HepG2 (cell line): ENCODE measurements around the gene DAD1. TPM values are rescaled to one million over a fixed set of nuclear protein-coding genes. Genes with fewer than 3 reads are reported as not detected.

Experiments
- NRL ChIP-seq: sonication (generic); formaldehyde crosslinking; IDR thresholded peaks from 2 replicates; pipeline ENCODE4 v1.5.0; 2020; ENCODE audit warnings: missing genetic modification reagents, mild to moderate bottlenecking, moderate library complexity, borderline replicate concordance
- polyA plus RNA-seq, 8 experiments: library from polyadenylated mRNA; depleted of rRNA in 3 of 8; stranded (reverse) in 7 of 8; unstranded in 1 of 8; fragments of >200 nt; fragmentation: Illumina TruSeq in 4 of 8; extraction: Trizol in 4 of 8; gene quantifications; 2 replicates each; pipeline versions ENCODE4 v1.2.1 to v1.2.3, GENCODE V29; 2011 to 2016; ENCODE audit warnings: low read depth in 4 of 8, missing spikeins in 1 of 8, mixed read lengths in 1 of 8; ENCODE audit not compliant: insufficient read depth in 1 of 8
- total RNA-seq, 5 experiments: library from RNA; depleted of rRNA; stranded (reverse); fragments of >200 nt; fragmentation: Illumina TruSeq; extraction: Trizol; gene quantifications; 2 replicates each; pipeline ENCODE4 v1.2.3, GENCODE V29; 2016; ENCODE audit warnings: low read depth in 1 of 5
- TF ChIP-seq, protein P1 (sequence below): sonication (generic); formaldehyde crosslinking; IDR thresholded peaks from 2 replicates; pipeline ENCODE4 v1.4.0; 2020; ENCODE audit warnings: mild to moderate bottlenecking, missing genetic modification reagents, borderline replicate concordance
- TF ChIP-seq, protein P2 (sequence below): sonication (generic); formaldehyde crosslinking; IDR thresholded peaks from 2 replicates; pipeline ENCODE4 v1.5.0; 2020; ENCODE audit warnings: mild to moderate bottlenecking, missing genetic modification reagents
- TF ChIP-seq, protein P3 (sequence below): sonication (generic); formaldehyde crosslinking; IDR thresholded peaks from 2 replicates; pipeline ENCODE4 v1.4.0; 2020; ENCODE audit warnings: mild to moderate bottlenecking, missing genetic modification reagents
- TF ChIP-seq, protein P4 (sequence below): sonication (generic); formaldehyde crosslinking; IDR thresholded peaks from 2 replicates; pipeline ENCODE4 v1.5.0; 2020; ENCODE audit warnings: missing genetic modification reagents, mild to moderate bottlenecking, borderline replicate concordance
- TF ChIP-seq, protein P5 (sequence below): sonication (generic); formaldehyde crosslinking; IDR thresholded peaks from 2 replicates; pipeline ENCODE4 v1.5.1; 2020; ENCODE audit warnings: mild to moderate bottlenecking, missing genetic modification reagents, borderline replicate concordance
- TF ChIP-seq, protein P6 (sequence below): sonication (generic); formaldehyde crosslinking; IDR thresholded peaks from 2 replicates; pipeline ENCODE4 v1.8.0; 2022; ENCODE audit warnings: mild to moderate bottlenecking, missing genetic modification reagents, moderate library complexity

Gene DAD1
- total and polyA plus RNA-seq, 2 of the 13 experiments (the other 11 are each of a cell fraction or from before 2014, with no cell fraction given): 558 to 626 TPM

DNA sequence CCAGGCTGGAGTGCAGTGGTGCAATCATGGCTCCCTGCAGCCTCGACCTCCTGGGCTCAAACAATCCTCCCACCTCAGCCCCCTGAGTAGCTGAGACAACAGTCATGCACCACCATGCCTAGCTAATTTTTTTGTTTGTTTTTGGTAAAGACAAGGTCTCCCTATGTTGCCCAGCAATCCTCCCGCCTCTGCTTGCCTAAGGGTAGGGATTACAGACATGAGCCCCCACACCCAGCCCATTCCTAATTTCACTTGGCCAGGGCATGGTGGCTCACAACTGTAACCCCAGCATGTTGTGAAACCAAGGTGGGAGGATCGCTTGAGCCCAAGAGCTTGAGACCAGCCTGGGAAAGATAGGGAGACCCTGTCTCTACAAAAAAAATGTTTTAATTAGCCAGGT is 9.1 kb downstream of the DAD1 start (continued):
- TF ChIP-seq, protein P1, sequence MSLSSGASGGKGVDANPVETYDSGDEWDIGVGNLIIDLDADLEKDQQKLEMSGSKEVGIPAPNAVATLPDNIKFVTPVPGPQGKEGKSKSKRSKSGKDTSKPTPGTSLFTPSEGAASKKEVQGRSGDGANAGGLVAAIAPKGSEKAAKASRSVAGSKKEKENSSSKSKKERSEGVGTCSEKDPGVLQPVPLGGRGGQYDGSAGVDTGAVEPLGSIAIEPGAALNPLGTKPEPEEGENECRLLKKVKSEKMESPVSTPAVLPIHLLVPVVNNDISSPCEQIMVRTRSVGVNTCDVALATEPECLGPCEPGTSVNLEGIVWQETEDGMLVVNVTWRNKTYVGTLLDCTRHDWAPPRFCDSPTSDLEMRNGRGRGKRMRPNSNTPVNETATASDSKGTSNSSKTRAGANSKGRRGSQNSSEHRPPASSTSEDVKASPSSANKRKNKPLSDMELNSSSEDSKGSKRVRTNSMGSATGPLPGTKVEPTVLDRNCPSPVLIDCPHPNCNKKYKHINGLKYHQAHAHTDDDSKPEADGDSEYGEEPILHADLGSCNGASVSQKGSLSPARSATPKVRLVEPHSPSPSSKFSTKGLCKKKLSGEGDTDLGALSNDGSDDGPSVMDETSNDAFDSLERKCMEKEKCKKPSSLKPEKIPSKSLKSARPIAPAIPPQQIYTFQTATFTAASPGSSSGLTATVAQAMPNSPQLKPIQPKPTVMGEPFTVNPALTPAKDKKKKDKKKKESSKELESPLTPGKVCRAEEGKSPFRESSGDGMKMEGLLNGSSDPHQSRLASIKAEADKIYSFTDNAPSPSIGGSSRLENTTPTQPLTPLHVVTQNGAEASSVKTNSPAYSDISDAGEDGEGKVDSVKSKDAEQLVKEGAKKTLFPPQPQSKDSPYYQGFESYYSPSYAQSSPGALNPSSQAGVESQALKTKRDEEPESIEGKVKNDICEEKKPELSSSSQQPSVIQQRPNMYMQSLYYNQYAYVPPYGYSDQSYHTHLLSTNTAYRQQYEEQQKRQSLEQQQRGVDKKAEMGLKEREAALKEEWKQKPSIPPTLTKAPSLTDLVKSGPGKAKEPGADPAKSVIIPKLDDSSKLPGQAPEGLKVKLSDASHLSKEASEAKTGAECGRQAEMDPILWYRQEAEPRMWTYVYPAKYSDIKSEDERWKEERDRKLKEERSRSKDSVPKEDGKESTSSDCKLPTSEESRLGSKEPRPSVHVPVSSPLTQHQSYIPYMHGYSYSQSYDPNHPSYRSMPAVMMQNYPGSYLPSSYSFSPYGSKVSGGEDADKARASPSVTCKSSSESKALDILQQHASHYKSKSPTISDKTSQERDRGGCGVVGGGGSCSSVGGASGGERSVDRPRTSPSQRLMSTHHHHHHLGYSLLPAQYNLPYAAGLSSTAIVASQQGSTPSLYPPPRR (CRISPR knock-in tag): no peak
- TF ChIP-seq, protein P2, sequence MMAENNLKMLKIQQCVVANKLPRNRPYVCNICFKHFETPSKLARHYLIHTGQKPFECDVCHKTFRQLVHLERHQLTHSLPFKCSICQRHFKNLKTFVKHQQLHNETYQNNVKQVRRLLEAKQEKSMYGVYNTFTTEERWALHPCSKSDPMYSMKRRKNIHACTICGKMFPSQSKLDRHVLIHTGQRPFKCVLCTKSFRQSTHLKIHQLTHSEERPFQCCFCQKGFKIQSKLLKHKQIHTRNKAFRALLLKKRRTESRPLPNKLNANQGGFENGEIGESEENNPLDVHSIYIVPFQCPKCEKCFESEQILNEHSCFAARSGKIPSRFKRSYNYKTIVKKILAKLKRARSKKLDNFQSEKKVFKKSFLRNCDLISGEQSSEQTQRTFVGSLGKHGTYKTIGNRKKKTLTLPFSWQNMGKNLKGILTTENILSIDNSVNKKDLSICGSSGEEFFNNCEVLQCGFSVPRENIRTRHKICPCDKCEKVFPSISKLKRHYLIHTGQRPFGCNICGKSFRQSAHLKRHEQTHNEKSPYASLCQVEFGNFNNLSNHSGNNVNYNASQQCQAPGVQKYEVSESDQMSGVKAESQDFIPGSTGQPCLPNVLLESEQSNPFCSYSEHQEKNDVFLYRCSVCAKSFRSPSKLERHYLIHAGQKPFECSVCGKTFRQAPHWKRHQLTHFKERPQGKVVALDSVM (CRISPR knock-in tag): peak; percentile 34; the same call in 1 of the 2 replicates
- TF ChIP-seq, protein P3, sequence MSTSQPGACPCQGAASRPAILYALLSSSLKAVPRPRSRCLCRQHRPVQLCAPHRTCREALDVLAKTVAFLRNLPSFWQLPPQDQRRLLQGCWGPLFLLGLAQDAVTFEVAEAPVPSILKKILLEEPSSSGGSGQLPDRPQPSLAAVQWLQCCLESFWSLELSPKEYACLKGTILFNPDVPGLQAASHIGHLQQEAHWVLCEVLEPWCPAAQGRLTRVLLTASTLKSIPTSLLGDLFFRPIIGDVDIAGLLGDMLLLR (CRISPR knock-in tag): no peak
- TF ChIP-seq, protein P4, sequence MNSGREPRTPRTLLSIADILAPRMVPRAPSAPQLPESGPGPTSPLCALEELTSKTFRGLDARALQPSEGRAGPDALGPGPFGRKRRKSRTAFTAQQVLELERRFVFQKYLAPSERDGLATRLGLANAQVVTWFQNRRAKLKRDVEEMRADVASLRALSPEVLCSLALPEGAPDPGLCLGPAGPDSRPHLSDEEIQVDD: no peak
- TF ChIP-seq, protein P5, sequence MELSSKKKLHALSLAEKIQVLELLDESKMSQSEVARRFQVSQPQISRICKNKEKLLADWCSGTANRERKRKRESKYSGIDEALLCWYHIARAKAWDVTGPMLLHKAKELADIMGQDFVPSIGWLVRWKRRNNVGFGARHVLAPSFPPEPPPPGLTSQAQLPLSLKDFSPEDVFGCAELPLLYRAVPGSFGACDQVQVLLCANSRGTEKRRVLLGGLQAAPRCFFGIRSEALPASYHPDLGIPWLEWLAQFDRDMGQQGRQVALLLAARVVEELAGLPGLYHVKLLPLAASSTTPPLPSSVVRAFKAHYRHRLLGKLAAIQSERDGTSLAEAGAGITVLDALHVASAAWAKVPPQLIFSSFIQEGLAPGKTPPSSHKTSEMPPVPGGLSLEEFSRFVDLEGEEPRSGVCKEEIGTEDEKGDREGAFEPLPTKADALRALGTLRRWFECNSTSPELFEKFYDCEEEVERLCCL (CRISPR knock-in tag): no peak
- 0 out of 2 replicates have a peak, but pooled peaks have one; percentile 63 for TF ChIP-seq NRL (CRISPR knock-in tag)
- TF ChIP-seq, protein P6, sequence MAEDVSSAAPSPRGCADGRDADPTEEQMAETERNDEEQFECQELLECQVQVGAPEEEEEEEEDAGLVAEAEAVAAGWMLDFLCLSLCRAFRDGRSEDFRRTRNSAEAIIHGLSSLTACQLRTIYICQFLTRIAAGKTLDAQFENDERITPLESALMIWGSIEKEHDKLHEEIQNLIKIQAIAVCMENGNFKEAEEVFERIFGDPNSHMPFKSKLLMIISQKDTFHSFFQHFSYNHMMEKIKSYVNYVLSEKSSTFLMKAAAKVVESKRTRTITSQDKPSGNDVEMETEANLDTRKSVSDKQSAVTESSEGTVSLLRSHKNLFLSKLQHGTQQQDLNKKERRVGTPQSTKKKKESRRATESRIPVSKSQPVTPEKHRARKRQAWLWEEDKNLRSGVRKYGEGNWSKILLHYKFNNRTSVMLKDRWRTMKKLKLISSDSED: no peak
